ENCODE results near the gene PAQR5. TPM values are rescaled to one million over a fixed set of nuclear protein-coding genes. Genes with fewer than 3 reads are reported as not detected.

The PAQR5 gene
- total RNA-seq, 1 experiment from 2014 or later: 4.9 TPM

- Histone ChIP-seq H3K9me2 (ENCODE audit: insufficient read depth) (no peaks in the 10 kb centered on the region), H3K79me2 (ENCODE audit: low read depth) (no peaks in the 10 kb centered on the region), H3K4me1 (replicated peaks; ENCODE audit: insufficient read depth) (no peaks in the 10 kb centered on the region), H3F3A (ENCODE audit: insufficient read depth, low read depth) (no peaks in the 10 kb centered on the region), H3K4me2 (no peak overlapping the region), H3K36me3 (ENCODE audit: low read depth) (no peaks in the 10 kb centered on the region), H2AFZ (no peak overlapping the region), H3K27me3 (ENCODE audit: insufficient read depth, low read depth) (no peaks in the 10 kb centered on the region), H3K27ac (no peak overlapping the region), H4K20me1 (ENCODE audit: insufficient read depth) (no peaks in the 10 kb centered on the region), H3K9me3 (ENCODE audit: insufficient read depth, low read depth) (no peaks in the 10 kb centered on the region), H3K4me3 (no peak overlapping the region)
- intact Hi-C loops (cut with micrococcal nuclease; ENCODE audit: unreplicated experiment): no loop called here
- CTCF ChIA-PET: interaction anchor here (0.6 kb wide), 1 partner anchor 13 kb away, joined by 4 read pairs; no protein-coding TSS in a partner anchor
- no peak for DNase-seq
- TF ChIP-seq EZH2 (IDR thresholded peaks at IDR 0.05; ENCODE audit: low read depth) (no peak), CTCF (conservative IDR thresholded peaks at IDR 0.05) (no peak)
- POLR2A ChIA-PET (ENCODE audit: unreplicated experiment): no interaction called here
- BruUV-seq (replicated peaks): no TSS peak
These were observed 60.1 kb downstream of the PAQR5 start for GRCh38 chr15:69358850-69359249.

- no peaks in the 10 kb centered on the region for H3K27me3 ChIP-seq (ENCODE audit: insufficient read depth, low read depth)
- no peak for DNase-seq
- no peak overlapping the region for H3K27ac ChIP-seq
- intact Hi-C loops (cut with micrococcal nuclease; ENCODE audit: unreplicated experiment): no loop called here
- no peaks in the 10 kb centered on the region for H3F3A ChIP-seq (ENCODE audit: insufficient read depth, low read depth)
- no peaks in the 10 kb centered on the region for H3K9me2 ChIP-seq (ENCODE audit: insufficient read depth)
- POLR2A ChIA-PET (ENCODE audit: unreplicated experiment): no interaction called here
- H4K20me1 ChIP-seq (ENCODE audit: insufficient read depth): no peaks in the 10 kb centered on the region
- H3K9me3 ChIP-seq (ENCODE audit: insufficient read depth, low read depth): no peaks in the 10 kb centered on the region
- no peak overlapping the region for H2AFZ ChIP-seq
- CTCF ChIA-PET: no interaction called here
- no peak overlapping the region for H3K4me2 ChIP-seq
- TF ChIP-seq CTCF (conservative IDR thresholded peaks at IDR 0.05) (no peak), EZH2 (IDR thresholded peaks at IDR 0.05; ENCODE audit: low read depth) (no peak)
- H3K36me3 ChIP-seq (ENCODE audit: low read depth): no peaks in the 10 kb centered on the region
- no peaks in the 10 kb centered on the region for H3K4me1 ChIP-seq (replicated peaks; ENCODE audit: insufficient read depth)
- H3K4me3 ChIP-seq: no peak overlapping the region
- no peaks in the 10 kb centered on the region for H3K79me2 ChIP-seq (ENCODE audit: low read depth)
- no TSS peak for BruUV-seq (replicated peaks)
These were observed 61.0 kb downstream of the PAQR5 start for GRCh38 chr15:69359722-69360121.

- Histone ChIP-seq H3K27me3 (ENCODE audit: insufficient read depth, low read depth) (no peaks in the 10 kb centered on the region), H3K9me3 (ENCODE audit: insufficient read depth, low read depth) (no peaks in the 10 kb centered on the region), H3K27ac (no peak overlapping the region), H3K79me2 (ENCODE audit: low read depth) (no peaks in the 10 kb centered on the region), H4K20me1 (ENCODE audit: insufficient read depth) (no peaks in the 10 kb centered on the region), H3K36me3 (ENCODE audit: low read depth) (no peaks in the 10 kb centered on the region), H3K4me3 (no peak overlapping the region), H2AFZ (no peak overlapping the region), H3K4me1 (replicated peaks; ENCODE audit: insufficient read depth) (no peaks in the 10 kb centered on the region), H3K9me2 (ENCODE audit: insufficient read depth) (no peaks in the 10 kb centered on the region), H3F3A (ENCODE audit: insufficient read depth, low read depth) (no peaks in the 10 kb centered on the region), H3K4me2 (no peak overlapping the region)
- no peak for DNase-seq
- TF ChIP-seq EZH2 (IDR thresholded peaks at IDR 0.05; ENCODE audit: low read depth): no peak
- no peak for TF ChIP-seq CTCF (conservative IDR thresholded peaks at IDR 0.05)
- CTCF ChIA-PET: no interaction called here
- intact Hi-C loops (cut with micrococcal nuclease; ENCODE audit: unreplicated experiment): no loop called here
- POLR2A ChIA-PET (ENCODE audit: unreplicated experiment): no interaction called here
- BruUV-seq (replicated peaks): no TSS peak
These were observed 61.9 kb downstream of the PAQR5 start for GRCh38 chr15:69360642-69361041.
